GDM1 (cell line): ENCODE data around the gene VOPP1.

Experiments used
- DNase-seq: peaks from one replicate; lab custom pipeline; 2025; lab: John Stamatoyannopoulos, UW

Gene VOPP1

GRCh38 chr7:55532150-55532917 lies 40.0 kb downstream of the VOPP1 start:
- no peak for DNase-seq

- no peak for DNase-seq
Observed at GRCh38 chr7:55531536-55531935, 40.8 kb downstream of the VOPP1 start.

- DNase-seq, result no peak
Observed at GRCh38 chr7:55527307-55527706, 45.0 kb downstream of the VOPP1 start.

GRCh38 chr7:55526770-55527169 lies 45.5 kb downstream of the VOPP1 start:
- DNase-seq, result peak; percentile 35

- DNase-seq, result no peak
Observed at GRCh38 chr7:55526329-55526728, 46.0 kb downstream of the VOPP1 start.

GRCh38 chr7:55524558-55525310 lies 47.6 kb downstream of the VOPP1 start:
- no peak for DNase-seq

GRCh38 chr7:55523366-55523765 lies 48.9 kb downstream of the VOPP1 start:
- no peak for DNase-seq

- no peak for DNase-seq
Observed at GRCh38 chr7:55521917-55522902, 50.1 kb downstream of the VOPP1 start.

GRCh38 chr7:55521512-55521911 lies 50.8 kb downstream of the VOPP1 start:
- no peak for DNase-seq

- DNase-seq, result no peak
Observed at GRCh38 chr7:55520426-55521140, 51.7 kb downstream of the VOPP1 start.

- no peak for DNase-seq
Observed at GRCh38 chr7:55518836-55519235, 53.5 kb downstream of the VOPP1 start.

- no peak for DNase-seq
Observed at GRCh38 chr7:55517936-55518689, 54.2 kb downstream of the VOPP1 start.

- DNase-seq, result no peak
Observed at GRCh38 chr7:55517191-55517633, 55.1 kb downstream of the VOPP1 start.

- DNase-seq, result no peak
Observed at GRCh38 chr7:55516409-55516808, 55.9 kb downstream of the VOPP1 start.

GRCh38 chr7:55515569-55516279 lies 56.6 kb downstream of the VOPP1 start:
- no peak for DNase-seq

GRCh38 chr7:55514546-55515265 lies 57.6 kb downstream of the VOPP1 start:
- no peak for DNase-seq

GRCh38 chr7:55513868-55514267 lies 58.4 kb downstream of the VOPP1 start:
- DNase-seq, result no peak

- DNase-seq, result no peak
Observed at GRCh38 chr7:55512635-55513191, 59.6 kb downstream of the VOPP1 start.

GRCh38 chr7:55510621-55511020 lies 61.7 kb downstream of the VOPP1 start:
- DNase-seq, result no peak
